HCT116 (cell line): Measurements from ENCODE around the gene CCSAP.

Experiments used
- CTCF ChIP-seq, 3 experiments: fragments of 200-600 bp in 1 of 3; sonication (generic) in 1 of 3; IDR thresholded peaks in 2 of 3; conservative IDR thresholded peaks in 1 of 3; 2 replicates each; pipeline ENCODE4 v1.5.1; 2012 to 2017; ENCODE audit warnings: low read depth in 2 of 3, low read length in 2 of 3, antibody characterized with exemption in 1 of 3, borderline replicate concordance in 1 of 3, control low read depth in 1 of 3, mild to moderate bottlenecking in 1 of 3, mixed read lengths in 1 of 3, mixed run types in 1 of 3, moderate library complexity in 1 of 3; ENCODE audit not compliant: insufficient read depth in 1 of 3
- EGR1 ChIP-seq: IDR thresholded peaks from 2 replicates; pipeline ENCODE4 v1.6.1; 2012; ENCODE audit warnings: low read depth
- MAX ChIP-seq: IDR thresholded peaks from 2 replicates; pipeline ENCODE4 v1.6.1; 2012
- RAD21 ChIP-seq: IDR thresholded peaks from 2 replicates; pipeline ENCODE4 v1.6.1; 2012; ENCODE audit warnings: low read depth, mild to moderate bottlenecking
- TCF7L2 ChIP-seq: IDR thresholded peaks from 2 replicates; pipeline ENCODE4 v1.7.0; 2011; ENCODE audit warnings: borderline replicate concordance, inconsistent platforms; ENCODE audit not compliant: insufficient read depth, insufficient read length; ENCODE audit errors: extremely low read depth
- YY1 ChIP-seq: IDR thresholded peaks from 2 replicates; pipeline ENCODE4 v1.6.1; 2011; ENCODE audit warnings: low read length, low read depth, moderate library complexity, mild to moderate bottlenecking; ENCODE audit not compliant: insufficient replicate concordance; ENCODE audit errors: extremely low read depth
- ZFX ChIP-seq: fragments of 450-650 bp; IDR thresholded peaks from 2 replicates; pipeline ENCODE4 v1.6.1; 2017

GRCh38 chr1:229285440-229285839 lies 57.4 kb downstream of the CCSAP start:
- TF ChIP-seq CTCF (IDR thresholded peaks at IDR 0.05 in 2 of 3, conservative IDR thresholded peaks at IDR 0.05 in 1 of 3; ENCODE audit: borderline replicate concordance in 1 of 3, insufficient read depth in 1 of 3, low read depth in 2 of 3, low read length in 2 of 3) (no peak), YY1 (no peak), TCF7L2 (no peak), RAD21 (no peak), MAX (no peak), EGR1 (no peak), ZFX (no peak)
